ENCODE results near the gene CYB5R4. TPM values are rescaled to one million over a fixed set of nuclear protein-coding genes. Genes with fewer than 3 reads are reported as not detected.

Gene CYB5R4
- total and polyA plus RNA-seq, 10 of the 15 experiments (the other 5 are each of a cell fraction or from before 2014, with no cell fraction given) = 13.4 to 61.1 (median 27.5) TPM

DNA sequence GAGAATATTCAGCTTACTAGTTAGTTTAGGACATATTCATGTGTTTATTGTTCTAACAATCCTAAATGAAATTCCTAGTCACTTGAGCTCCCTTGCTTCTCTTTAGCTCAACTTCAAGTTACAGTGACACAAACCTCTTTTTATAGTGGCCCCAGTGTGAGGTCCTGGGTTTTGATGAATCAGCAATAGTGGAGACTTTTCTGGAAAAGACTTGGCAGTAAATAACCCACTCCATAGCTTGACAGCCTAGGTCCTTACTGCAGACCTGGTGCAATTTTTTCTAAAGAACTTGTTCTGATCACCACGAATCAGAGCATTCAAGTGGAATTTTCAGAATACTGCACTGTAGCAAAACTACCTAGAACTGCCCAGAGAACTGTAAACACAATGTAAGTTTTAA is 13.2 kb upstream of the CYB5R4 start:
- no peak overlapping the region for H3K4me2 ChIP-seq (ENCODE audit: control insufficient read depth, insufficient read depth)
- no peaks in the 10 kb centered on the region for H3K36me3 ChIP-seq (ENCODE audit: control insufficient read depth in 2 of 2, insufficient read depth in 2 of 2, low read length in 1 of 2)
- H3K9me3 ChIP-seq (replicated peaks; ENCODE audit: control insufficient read depth, insufficient read depth, low read length) = no peaks in the 10 kb centered on the region
- H3K27me3 ChIP-seq (replicated peaks in 1 of 2; ENCODE audit: control insufficient read depth in 2 of 2, insufficient read depth in 2 of 2, low read length in 1 of 2) = no peaks in the 10 kb centered on the region
- ATAC-seq (no peak), FAIRE-seq (no peak), DNase-seq (ENCODE audit: low read depth, low spot score) (no peak)
- no TSS peak for BruUV-seq (replicated peaks)
- H3K27ac ChIP-seq (ENCODE audit: control insufficient read depth, insufficient read depth) = no peak overlapping the region
- ChIA-PET CTCF (interaction anchor here (0.8 kb wide), 1 partner anchor 378 kb away, joined by 4 read pairs; no protein-coding TSS in a partner anchor), RAD21 (ENCODE audit: unreplicated experiment) (interaction anchor here (0.7 to 3.1 kb wide), 5 partner anchors 33 to 382 kb away, joined by 3 to 13 read pairs (median 3); partner anchors contain the start of gene CEP162), SMC1A (ENCODE audit: uncharacterized antibody, unreplicated experiment) (interaction anchor here (0.5 to 1.7 kb wide), 7 partner anchors 12 to 187 kb away, joined by 3 to 8 read pairs (median 3); partner anchors contain the start of gene CYB5R4), POLR2A (interaction anchor here (1.5 kb wide), 1 partner anchor 11 kb away, joined by 3 read pairs; no protein-coding TSS in a partner anchor)
- intact Hi-C loops (cut with micrococcal nuclease; ENCODE audit: unreplicated experiment) (loop anchor here (5.0 kb wide), 1 partner anchor 74 kb away; no protein-coding TSS in a partner anchor), in situ Hi-C loops (cut with MboI) (no loop called here)
- no peak overlapping the region for H3K4me3 ChIP-seq
- no peaks in the 10 kb centered on the region for H4K20me1 ChIP-seq (ENCODE audit: control insufficient read depth, insufficient read depth)
- no peaks in the 10 kb centered on the region for H3K79me2 ChIP-seq (ENCODE audit: control insufficient read depth, insufficient read depth, low read length)
- 0% methylated on average over 1 of the region's 1 CpG for whole genome bisulfite sequencing (ENCODE audit: insufficient coverage, insufficient replicate concordance, low lambda C conversion rate, missing lambda C conversion rate)
- H3K9ac ChIP-seq (ENCODE audit: control insufficient read depth, insufficient read depth, low read length) = no peak overlapping the region
- no peaks in the 10 kb centered on the region for H3K4me1 ChIP-seq (ENCODE audit: control insufficient read depth, insufficient read depth, low read length)
- TF ChIP-seq KAT2A (conservative IDR thresholded peaks at IDR 0.05; ENCODE audit: control insufficient read depth, low read depth, low read length) (no peak), YY1 (IDR thresholded peaks at IDR 0.05; ENCODE audit: low read depth, low read length) (no peak), SMAD5 (IDR thresholded peaks at IDR 0.05; ENCODE audit: low read depth) (no peak), ZZZ3 (IDR thresholded peaks at IDR 0.05; ENCODE audit: control insufficient read depth, insufficient read length, low read depth) (no peak), ESRRA (IDR thresholded peaks at IDR 0.05; ENCODE audit: low read length) (no peak)
- TF ChIP-seq, protein P1, sequence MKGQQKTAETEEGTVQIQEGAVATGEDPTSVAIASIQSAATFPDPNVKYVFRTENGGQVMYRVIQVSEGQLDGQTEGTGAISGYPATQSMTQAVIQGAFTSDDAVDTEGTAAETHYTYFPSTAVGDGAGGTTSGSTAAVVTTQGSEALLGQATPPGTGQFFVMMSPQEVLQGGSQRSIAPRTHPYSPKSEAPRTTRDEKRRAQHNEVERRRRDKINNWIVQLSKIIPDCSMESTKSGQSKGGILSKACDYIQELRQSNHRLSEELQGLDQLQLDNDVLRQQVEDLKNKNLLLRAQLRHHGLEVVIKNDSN (IDR thresholded peaks at IDR 0.05; ENCODE audit: borderline replicate concordance, extremely low read length, insufficient read depth, low read depth, low read length) = no peak
- H2AFZ ChIP-seq (ENCODE audit: control insufficient read depth, low read depth, low read length) = no peak overlapping the region

Data from GM12878 (cell line).